Mesenchymal stem cell (in vitro differentiated cells and primary cell): Measurements from ENCODE around the gene ZNF81.

Source experiments
- DNase-seq: peaks from one replicate; pipeline ENCODE4 v3.0.0-alpha.2; 2013
- H2AFZ ChIP-seq: one replicate; pipeline ENCODE4 v1.6.1; 2013; ENCODE audit warnings: low read depth, mild to moderate bottlenecking, control low read depth, inconsistent platforms, low read length, moderate library complexity
- H2AK5ac ChIP-seq: 2 replicates; pipeline ENCODE4 v1.6.1; 2013; ENCODE audit warnings: low read length, moderate library complexity, mild to moderate bottlenecking, inconsistent platforms; ENCODE audit not compliant: severe bottlenecking
- H2BK120ac ChIP-seq: one replicate; pipeline ENCODE4 v1.6.1; 2013; ENCODE audit warnings: low read depth, mild to moderate bottlenecking, inconsistent platforms, low read length, moderate library complexity
- H2BK12ac ChIP-seq, 2 experiments: one replicate each; pipeline ENCODE4 v1.6.1; 2013; ENCODE audit warnings: inconsistent platforms in 2 of 2, low read length in 2 of 2, mild to moderate bottlenecking in 2 of 2, moderate library complexity in 2 of 2, control low read depth in 1 of 2
- H2BK15ac ChIP-seq: one replicate; pipeline ENCODE4 v1.6.1; 2013; ENCODE audit warnings: mild to moderate bottlenecking, low read depth, inconsistent platforms; ENCODE audit not compliant: poor library complexity, severe bottlenecking
- H2BK5ac ChIP-seq: 2 replicates; pipeline ENCODE4 v1.6.1; 2013; ENCODE audit warnings: low read depth, mild to moderate bottlenecking, low read length, control low read depth, inconsistent platforms; ENCODE audit not compliant: poor library complexity, severe bottlenecking
- H3K14ac ChIP-seq, 2 experiments: one replicate each; pipeline ENCODE4 v1.6.1; 2013; ENCODE audit warnings: inconsistent platforms in 2 of 2, low read length in 2 of 2, control low read depth in 1 of 2, mild to moderate bottlenecking in 1 of 2, moderate library complexity in 1 of 2
- H3K18ac ChIP-seq, 2 experiments: one replicate each; pipeline ENCODE4 v1.6.1; 2013; ENCODE audit warnings: inconsistent platforms in 2 of 2, low read length in 2 of 2, control low read depth in 1 of 2, low read depth in 1 of 2, mild to moderate bottlenecking in 1 of 2
- H3K23ac ChIP-seq, 2 experiments: one replicate each; pipeline ENCODE4 v1.6.1; 2013; ENCODE audit warnings: inconsistent platforms in 2 of 2, low read length in 2 of 2, mild to moderate bottlenecking in 2 of 2, moderate library complexity in 2 of 2, control low read depth in 1 of 2
- H3K27ac ChIP-seq: 2 replicates; pipeline ENCODE4 v1.5.1; 2013; ENCODE audit warnings: mild to moderate bottlenecking, moderate library complexity, low read length, control low read depth, inconsistent platforms; ENCODE audit not compliant: poor library complexity, severe bottlenecking
- H3K27me3 ChIP-seq, 2 experiments: 2 replicates each; pipeline versions ENCODE4 v1.6.1 to v1.7.0; 2013; ENCODE audit warnings: low read length in 2 of 2, mild to moderate bottlenecking in 2 of 2, moderate library complexity in 2 of 2, control low read depth in 1 of 2, inconsistent platforms in 1 of 2; ENCODE audit not compliant: control insufficient read depth in 1 of 2, insufficient read depth in 1 of 2
- H3K36me3 ChIP-seq, 2 experiments: 2 replicates each; pipeline versions ENCODE4 v1.6.1 to v1.7.0; 2013; ENCODE audit warnings: low read length in 2 of 2, control low read depth in 1 of 2, inconsistent platforms in 1 of 2, low read depth in 1 of 2, mild to moderate bottlenecking in 1 of 2; ENCODE audit not compliant: insufficient read depth in 2 of 2, control insufficient read depth in 1 of 2
- H3K4ac ChIP-seq, 2 experiments: one replicate each; pipeline ENCODE4 v1.6.1; 2013; ENCODE audit warnings: inconsistent platforms in 2 of 2, low read length in 2 of 2, mild to moderate bottlenecking in 2 of 2, moderate library complexity in 2 of 2, control low read depth in 1 of 2, low read depth in 1 of 2
- H3K4me1 ChIP-seq: 2 replicates; pipeline ENCODE4 v1.6.1; 2013; ENCODE audit warnings: low read depth, low read length, control low read depth; ENCODE audit not compliant: control insufficient read depth, insufficient read depth
- H3K4me2 ChIP-seq: 2 replicates; pipeline ENCODE4 v1.6.1; 2013; ENCODE audit warnings: low read length, mild to moderate bottlenecking, inconsistent platforms; ENCODE audit not compliant: poor library complexity, severe bottlenecking
- H3K4me3 ChIP-seq, 2 experiments: 2 replicates each; pipeline versions ENCODE4 v1.5.1 to v1.7.0; 2013; ENCODE audit warnings: low read length in 2 of 2, mild to moderate bottlenecking in 2 of 2, control low read depth in 1 of 2, low read depth in 1 of 2; ENCODE audit not compliant: insufficient read depth in 1 of 2
- H3K79me1 ChIP-seq: replicated peaks from 2 replicates; pipeline ENCODE4 v1.6.1; 2013; ENCODE audit warnings: mild to moderate bottlenecking, control low read depth, low read length, inconsistent platforms; ENCODE audit not compliant: poor library complexity, severe bottlenecking
- H3K9ac ChIP-seq: 2 replicates; pipeline ENCODE4 v1.7.0; 2013; ENCODE audit warnings: mild to moderate bottlenecking, low read length, moderate library complexity
- H3K9me3 ChIP-seq: 2 replicates; pipeline ENCODE4 v1.7.0; 2013; ENCODE audit warnings: mild to moderate bottlenecking, low read length; ENCODE audit not compliant: control insufficient read depth
- H4K8ac ChIP-seq: one replicate; pipeline ENCODE4 v1.6.1; 2013; ENCODE audit warnings: inconsistent platforms, mild to moderate bottlenecking, low read length, moderate library complexity
- H4K91ac ChIP-seq: one replicate; pipeline ENCODE4 v1.6.1; 2013; ENCODE audit warnings: mild to moderate bottlenecking, low read length, inconsistent platforms
- WGBS: methylation state at CpG from one replicate; pipeline ENCODE4 v1.1.7; 2013; ENCODE audit warnings: mixed read lengths; 5-methylcytosine and 5-hydroxymethylcytosine counted together

The ZNF81 gene

GRCh38 chrX:47814851-47815250, 21.9 kb upstream of the ZNF81 start:
- H4K8ac ChIP-seq: no peak overlapping the region
- no peak overlapping the region for H2BK12ac ChIP-seq
- H3K23ac ChIP-seq: no peak overlapping the region
- H3K9me3 ChIP-seq: peaks cover 5% of the 10 kb centered on the region
- DNase-seq: no peak
- peaks cover 2% of the 10 kb centered on the region for H3K4me1 ChIP-seq
- no peak overlapping the region for H2BK120ac ChIP-seq
- H3K79me1 ChIP-seq: no peaks in the 10 kb centered on the region
- H3K9ac ChIP-seq: no peak overlapping the region
- no peak overlapping the region for H3K4ac ChIP-seq
- no peak overlapping the region for H3K18ac ChIP-seq
- H4K91ac ChIP-seq: no peak overlapping the region
- no peaks in the 10 kb centered on the region for H3K36me3 ChIP-seq
- no peak overlapping the region for H3K14ac ChIP-seq
- no peak overlapping the region for H2BK5ac ChIP-seq
- H2AFZ ChIP-seq: no peak overlapping the region
- no peak overlapping the region for H3K27ac ChIP-seq
- H3K4me2 ChIP-seq: no peak overlapping the region
- H3K4me3 ChIP-seq: no peak overlapping the region
- peaks cover 0 to under 1% of the 10 kb centered on the region in 2 experiments for H3K27me3 ChIP-seq
- H2BK15ac ChIP-seq: no peak overlapping the region
- WGBS: no CpG with 5 or more reads among the region's 1 CpG
- H2AK5ac ChIP-seq: no peak overlapping the region

- Histone ChIP-seq H4K91ac (no peak overlapping the region), H3K4me1 (peaks cover 2% of the 10 kb centered on the region), H2BK120ac (no peak overlapping the region), H3K36me3 (no peaks in the 10 kb centered on the region), H3K4me2 (no peak overlapping the region), H2BK15ac (no peak overlapping the region), H2BK5ac (no peak overlapping the region), H3K79me1 (no peaks in the 10 kb centered on the region), H2AFZ (no peak overlapping the region), H3K27ac (no peak overlapping the region), H2AK5ac (no peak overlapping the region), H3K14ac (no peak overlapping the region), H3K9ac (peak overlapping the region; percentile 29), H3K9me3 (peaks cover 9% of the 10 kb centered on the region), H3K4ac (no peak overlapping the region), H3K27me3 (no peaks in the 10 kb centered on the region), H2BK12ac (no peak overlapping the region), H4K8ac (no peak overlapping the region), H3K23ac (no peak overlapping the region), H3K4me3 (no peak overlapping the region), H3K18ac (no peak overlapping the region)
- DNase-seq: no peak
- WGBS: 50% methylated on average over 2 of the region's 4 CpGs
Measured at GRCh38 chrX:47815901-47816845, 20.5 kb upstream of the ZNF81 start.

DNA sequence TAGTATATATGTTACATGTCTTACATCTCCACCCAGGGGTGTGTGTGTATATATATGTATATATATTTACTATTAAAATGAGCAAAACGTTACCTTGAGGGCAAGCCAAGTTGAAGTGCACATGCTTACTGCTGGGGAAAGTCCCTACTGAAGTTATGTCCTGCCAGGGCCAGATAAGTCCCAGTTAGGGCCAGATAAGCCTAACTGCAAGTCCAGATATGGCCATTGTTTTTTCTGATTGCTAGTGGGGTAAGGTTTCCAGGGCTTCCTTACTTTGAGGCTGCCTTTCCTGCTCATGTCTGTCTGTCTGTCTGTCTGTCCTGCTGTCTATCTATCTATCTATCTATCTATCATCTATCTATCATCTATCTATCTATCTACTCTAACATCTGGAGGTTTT, 19.3 kb upstream of the ZNF81 start:
- H3K4ac ChIP-seq: no peak overlapping the region
- H3K79me1 ChIP-seq: no peaks in the 10 kb centered on the region
- no peaks in the 10 kb centered on the region for H3K27me3 ChIP-seq
- no peak overlapping the region for H2AK5ac ChIP-seq
- H3K27ac ChIP-seq: no peak overlapping the region
- no peak overlapping the region for H2AFZ ChIP-seq
- DNase-seq: no peak
- H2BK120ac ChIP-seq: no peak overlapping the region
- no peak overlapping the region for H3K14ac ChIP-seq
- no peaks in the 10 kb centered on the region for H3K36me3 ChIP-seq
- H3K4me2 ChIP-seq: no peak overlapping the region
- H4K91ac ChIP-seq: no peak overlapping the region
- no peak overlapping the region for H3K18ac ChIP-seq
- no peak overlapping the region for H2BK5ac ChIP-seq
- no peak overlapping the region for H3K4me3 ChIP-seq
- H3K23ac ChIP-seq: no peak overlapping the region
- 63% methylated on average over 1 of the region's 1 CpG for WGBS
- H2BK15ac ChIP-seq: no peak overlapping the region
- H3K4me1 ChIP-seq: peaks cover 2% of the 10 kb centered on the region
- no peak overlapping the region for H3K9ac ChIP-seq
- no peak overlapping the region for H4K8ac ChIP-seq
- H2BK12ac ChIP-seq: no peak overlapping the region
- peaks cover 9% of the 10 kb centered on the region for H3K9me3 ChIP-seq

GRCh38 chrX:47817897-47818296, 18.8 kb upstream of the ZNF81 start:
- no peak overlapping the region for H3K14ac ChIP-seq
- no peaks in the 10 kb centered on the region for H3K36me3 ChIP-seq
- H3K23ac ChIP-seq: no peak overlapping the region
- H2BK15ac ChIP-seq: no peak overlapping the region
- H3K9ac ChIP-seq: no peak overlapping the region
- no peak overlapping the region for H4K91ac ChIP-seq
- WGBS: no CpG with 5 or more reads among the region's 1 CpG
- no peak overlapping the region for H2BK12ac ChIP-seq
- H2BK120ac ChIP-seq: no peak overlapping the region
- H2BK5ac ChIP-seq: no peak overlapping the region
- H3K4me2 ChIP-seq: no peak overlapping the region
- H3K4me1 ChIP-seq: peaks cover 2% of the 10 kb centered on the region
- H3K18ac ChIP-seq: no peak overlapping the region
- peaks cover 0 to 3% of the 10 kb centered on the region in 2 experiments for H3K27me3 ChIP-seq
- H3K4me3 ChIP-seq: no peak overlapping the region
- H4K8ac ChIP-seq: no peak overlapping the region
- H2AK5ac ChIP-seq: no peak overlapping the region
- no peak overlapping the region for H2AFZ ChIP-seq
- no peak for DNase-seq
- no peaks in the 10 kb centered on the region for H3K79me1 ChIP-seq
- no peak overlapping the region for H3K27ac ChIP-seq
- H3K9me3 ChIP-seq: peaks cover 9% of the 10 kb centered on the region
- no peak overlapping the region for H3K4ac ChIP-seq
